WI38 (cell line): Measurements from ENCODE around the gene NME2.

Experiments
- H3K4me3 ChIP-seq: 2 replicates; pipeline ENCODE4 v1.5.1; 2011; ENCODE audit warnings: low read depth, mild to moderate bottlenecking, control low read depth, low read length
- CTCF ChIP-seq: IDR thresholded peaks from 2 replicates; pipeline ENCODE4 v1.5.1; 2012; ENCODE audit warnings: low read depth, mild to moderate bottlenecking, control low read depth, low read length

Gene NME2

GRCh38 chr17:51142597-51142996, 23.6 kb upstream of the NME2 start:
- TF ChIP-seq CTCF: no peak

GRCh38 chr17:51144266-51145022, 21.8 kb upstream of the NME2 start:
- H3K4me3 ChIP-seq: no peak overlapping the region
- TF ChIP-seq CTCF: no peak

More at GRCh38 chr17:51142597-51142996, 23.6 kb upstream of the NME2 start:
- H3K4me3 ChIP-seq: no peak overlapping the region

- no peak overlapping the region for H3K4me3 ChIP-seq
- no peak for TF ChIP-seq CTCF
These were observed 18.6 kb upstream of the NME2 start for GRCh38 chr17:51147650-51148049.

- no peak overlapping the region for H3K4me3 ChIP-seq
- no peak for TF ChIP-seq CTCF
These were observed 17.0 kb upstream of the NME2 start for GRCh38 chr17:51149163-51149562.

GRCh38 chr17:51150932-51151331, 15.3 kb upstream of the NME2 start:
- H3K4me3 ChIP-seq: no peak overlapping the region
- TF ChIP-seq CTCF: no peak

- H3K4me3 ChIP-seq: peak overlapping the region; percentile 55
- TF ChIP-seq CTCF: no peak
These were observed 13.4 kb upstream of the NME2 start for GRCh38 chr17:51152766-51153209.

- H3K4me3 ChIP-seq: peak within 1 kb of the TSS; percentile 84
- TF ChIP-seq CTCF: peak; percentile 65
These were observed 12.8 kb upstream of the NME2 start, which contains the start of gene NME1 for GRCh38 chr17:51153210-51154072. Gene NME1 (plus strand): TSS chr17:51153559. CDS start chr17:51155655, 2,096 bp downstream.
